Fibroblast of skin of right biceps (primary cell): Measurements from ENCODE around the gene TANGO2.

Experiments used
- DNase-seq: peaks from one replicate; pipeline ENCODE4 v3.0.0-alpha.2; 2013

TANGO2 gene, protein sequence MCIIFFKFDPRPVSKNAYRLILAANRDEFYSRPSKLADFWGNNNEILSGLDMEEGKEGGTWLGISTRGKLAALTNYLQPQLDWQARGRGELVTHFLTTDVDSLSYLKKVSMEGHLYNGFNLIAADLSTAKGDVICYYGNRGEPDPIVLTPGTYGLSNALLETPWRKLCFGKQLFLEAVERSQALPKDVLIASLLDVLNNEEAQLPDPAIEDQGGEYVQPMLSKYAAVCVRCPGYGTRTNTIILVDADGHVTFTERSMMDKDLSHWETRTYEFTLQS

DNA sequence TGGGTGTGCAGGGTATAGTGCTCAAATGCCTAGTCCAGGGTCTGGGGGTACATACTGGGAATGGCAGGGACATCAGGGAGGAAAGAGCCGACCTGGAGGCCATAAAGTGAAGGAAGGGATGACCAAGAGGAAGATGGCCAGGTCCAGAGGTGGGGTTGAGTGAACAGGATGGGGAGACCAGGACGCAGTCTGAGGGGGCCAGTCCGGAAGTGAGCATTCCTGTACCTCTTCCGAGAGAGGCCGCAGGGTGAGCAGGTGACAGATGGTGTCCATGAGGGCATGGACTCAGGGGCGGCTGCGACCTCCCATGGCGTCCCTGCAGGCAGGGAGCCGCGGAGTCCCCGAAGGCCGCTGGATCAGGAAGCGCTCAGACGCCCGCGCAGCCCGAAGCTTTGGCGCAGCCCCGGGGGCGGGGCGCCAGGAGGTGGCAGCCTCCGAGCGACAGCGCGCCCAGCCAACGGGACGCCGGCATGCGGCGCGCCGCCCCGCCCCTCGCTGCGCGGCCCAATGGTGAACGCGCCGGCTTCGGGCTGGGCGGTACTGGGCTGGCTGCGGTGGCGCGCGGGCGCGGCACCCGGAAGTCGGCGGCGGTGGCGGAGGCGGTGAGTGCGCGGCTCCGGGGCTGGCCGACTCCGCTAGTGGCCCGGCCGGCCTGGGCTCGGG is at the start of gene TANGO2:
Gene TANGO2 (plus strand): TSS at position 578 of the 663 bp plus-strand sequence. CDS start 15,689 bp downstream, outside the sequence.
- peak; percentile 90 for DNase-seq

DNA sequence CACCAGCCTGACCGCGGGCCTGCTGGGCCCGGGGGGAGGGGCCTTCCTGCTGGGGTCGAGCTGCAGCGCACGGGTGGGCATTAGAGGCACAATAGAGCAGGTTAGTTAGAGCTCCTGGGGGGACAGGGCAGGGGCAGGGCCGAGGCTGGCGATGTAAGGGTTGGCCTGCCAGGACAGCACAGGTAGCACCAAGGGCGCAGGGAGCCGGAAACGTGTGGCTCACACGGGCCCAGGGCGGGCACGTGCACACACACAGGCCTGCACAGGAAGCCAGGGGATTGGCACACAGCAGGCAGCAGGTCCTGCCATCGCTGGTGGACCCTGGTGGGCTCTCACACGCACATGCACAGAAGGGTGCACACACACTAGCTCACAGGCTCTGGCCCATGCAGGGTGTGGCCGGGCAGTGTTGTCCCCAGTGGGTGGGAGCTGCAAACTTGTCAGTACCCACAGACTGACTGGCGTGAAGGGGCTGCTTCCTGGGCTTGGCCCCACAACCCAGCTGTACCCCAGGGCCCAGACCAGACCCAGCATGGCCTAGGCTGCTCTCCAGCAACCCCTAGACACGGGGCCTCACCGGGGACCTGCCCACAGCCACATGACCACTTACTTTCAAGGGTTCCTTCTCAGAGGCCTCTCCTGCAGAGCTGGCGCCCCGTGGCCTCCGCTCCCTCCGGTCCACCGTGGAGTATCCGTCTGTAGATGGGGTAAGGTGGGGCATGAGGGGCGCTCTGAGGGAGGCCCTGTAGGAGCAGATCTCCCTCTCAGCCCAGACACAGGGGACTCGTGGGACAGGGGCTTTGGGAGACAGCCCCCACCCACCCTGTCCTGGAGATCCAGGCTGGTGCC is 49.4 kb upstream of the TANGO2 start:
- DNase-seq, result no peak

DNA sequence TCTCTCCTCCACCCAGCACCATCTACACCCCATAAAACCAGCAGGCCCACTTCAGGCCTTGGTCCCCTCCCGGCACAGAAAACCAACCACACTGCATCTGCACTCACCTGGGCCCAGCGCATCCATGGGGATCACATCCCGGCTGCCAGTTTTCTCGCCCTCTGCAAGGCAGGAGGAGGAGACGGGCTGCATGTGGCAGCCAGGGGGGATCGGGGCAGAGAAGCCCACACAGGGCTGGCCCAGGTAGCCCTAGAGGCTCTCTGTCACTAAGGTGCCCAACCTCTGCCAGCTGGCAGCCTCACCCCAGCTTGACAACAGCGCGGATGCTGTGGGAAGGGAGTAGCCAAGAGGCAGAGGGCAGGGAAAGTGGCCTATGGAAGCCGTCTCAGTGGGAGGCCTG is 48.7 kb upstream of the TANGO2 start:
- no peak for DNase-seq

DNA sequence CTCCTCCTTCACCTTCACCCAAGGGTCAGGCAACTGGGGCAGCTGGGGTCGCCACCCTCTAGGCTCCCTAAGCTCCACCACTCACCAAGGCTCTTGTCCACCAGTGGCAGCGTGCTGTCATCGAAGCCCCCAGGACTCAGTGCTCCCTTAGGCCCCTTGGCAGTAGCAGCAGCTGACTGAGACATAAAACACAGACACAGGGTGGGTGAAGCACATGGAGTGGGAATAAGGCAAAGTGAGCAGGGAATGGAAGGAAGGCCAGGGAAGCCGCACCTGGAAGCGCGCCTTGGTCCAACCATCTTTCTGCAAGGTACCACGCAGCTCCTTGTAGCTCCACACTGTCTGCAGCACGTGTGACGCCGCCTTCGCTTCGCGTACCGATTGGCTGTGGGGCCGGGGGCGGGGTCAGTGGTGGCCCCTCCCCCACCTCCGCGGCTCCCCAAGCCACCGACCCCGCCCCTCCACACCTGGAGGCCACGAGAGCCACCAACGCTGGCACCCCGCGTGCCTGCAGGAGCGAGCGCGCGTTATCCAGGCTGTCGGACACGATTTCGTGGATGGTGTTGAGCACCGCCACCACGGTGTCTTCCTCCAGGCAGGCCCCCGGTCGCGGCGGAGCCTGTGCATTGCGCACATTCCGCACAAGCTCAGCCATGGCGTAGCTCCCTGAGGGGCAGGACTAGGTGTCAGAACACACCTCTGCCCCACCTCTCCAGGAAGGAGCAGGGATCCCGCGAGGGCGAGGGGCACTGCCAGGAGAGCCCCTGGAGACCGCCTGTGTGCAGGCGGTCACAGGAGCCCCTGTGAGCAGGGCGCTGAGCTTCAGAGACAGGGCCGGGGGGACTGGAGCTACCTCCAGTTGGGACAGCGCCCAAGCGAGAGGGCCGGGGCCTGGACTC is 48.0 kb upstream of the TANGO2 start:
- no peak for DNase-seq

DNA sequence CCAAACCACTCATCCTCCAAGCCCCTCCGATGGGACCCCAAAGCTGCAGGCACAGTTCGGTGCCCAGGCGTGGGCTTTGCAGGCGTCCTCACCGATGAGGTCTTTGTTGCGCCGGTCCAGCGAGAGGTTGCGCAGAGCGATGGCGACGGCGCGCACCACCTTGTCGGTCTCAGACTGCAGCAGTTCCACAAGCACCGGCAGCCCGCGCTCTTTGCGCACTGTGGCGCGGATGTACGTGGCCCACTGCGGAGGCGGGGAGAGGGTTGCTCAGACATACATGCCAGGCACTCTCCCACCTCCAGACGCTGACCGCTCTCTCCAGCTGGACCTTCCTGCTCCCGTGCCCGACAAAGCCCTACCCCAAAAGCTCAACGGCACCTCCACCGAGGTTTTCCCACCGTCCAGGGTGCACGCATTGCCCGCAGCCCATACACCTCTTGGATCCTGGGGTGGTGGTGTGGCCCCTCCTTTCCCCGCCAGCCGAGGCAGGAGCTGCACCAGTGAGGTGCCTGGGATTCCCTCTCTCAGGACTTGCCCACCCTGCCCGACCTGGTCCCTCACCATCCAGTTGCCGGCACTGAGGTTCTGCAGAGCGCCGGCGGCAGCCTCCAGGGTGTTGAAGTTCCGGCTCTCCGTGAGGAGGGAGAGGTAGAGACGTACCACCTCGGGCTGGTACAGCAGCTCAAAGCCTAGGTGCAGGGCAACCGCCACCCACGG is 47.2 kb upstream of the TANGO2 start:
- DNase-seq, result no peak

DNA sequence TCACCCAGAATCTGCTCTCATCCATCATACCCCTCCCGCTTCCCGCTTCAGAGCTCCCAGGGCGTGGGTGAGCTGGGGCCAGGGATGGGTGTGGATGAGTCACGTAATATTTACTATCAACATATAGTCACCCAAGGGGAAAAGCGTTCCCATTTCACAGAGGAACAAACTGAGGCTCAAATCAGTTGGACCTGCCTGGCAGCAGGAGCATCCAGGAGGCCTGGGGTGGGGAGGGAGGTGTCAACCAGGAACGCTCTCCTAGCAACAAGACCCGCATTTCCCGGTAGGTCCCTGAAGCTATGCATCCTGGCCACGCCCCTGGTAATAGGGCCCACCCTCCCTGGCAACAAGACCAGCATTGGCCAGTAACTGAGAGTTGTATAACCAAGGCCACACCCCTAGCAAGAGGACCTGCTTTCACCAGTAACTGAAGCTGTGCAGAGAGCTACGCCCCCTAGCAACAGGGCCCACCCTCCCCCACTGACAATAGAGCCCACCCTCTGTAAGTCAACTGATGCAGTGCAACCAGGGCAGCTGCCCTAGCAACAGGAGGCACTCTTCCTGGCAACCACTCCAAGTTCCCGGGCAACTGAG is 46.5 kb upstream of the TANGO2 start:
- peak; percentile 57 for DNase-seq

DNA sequence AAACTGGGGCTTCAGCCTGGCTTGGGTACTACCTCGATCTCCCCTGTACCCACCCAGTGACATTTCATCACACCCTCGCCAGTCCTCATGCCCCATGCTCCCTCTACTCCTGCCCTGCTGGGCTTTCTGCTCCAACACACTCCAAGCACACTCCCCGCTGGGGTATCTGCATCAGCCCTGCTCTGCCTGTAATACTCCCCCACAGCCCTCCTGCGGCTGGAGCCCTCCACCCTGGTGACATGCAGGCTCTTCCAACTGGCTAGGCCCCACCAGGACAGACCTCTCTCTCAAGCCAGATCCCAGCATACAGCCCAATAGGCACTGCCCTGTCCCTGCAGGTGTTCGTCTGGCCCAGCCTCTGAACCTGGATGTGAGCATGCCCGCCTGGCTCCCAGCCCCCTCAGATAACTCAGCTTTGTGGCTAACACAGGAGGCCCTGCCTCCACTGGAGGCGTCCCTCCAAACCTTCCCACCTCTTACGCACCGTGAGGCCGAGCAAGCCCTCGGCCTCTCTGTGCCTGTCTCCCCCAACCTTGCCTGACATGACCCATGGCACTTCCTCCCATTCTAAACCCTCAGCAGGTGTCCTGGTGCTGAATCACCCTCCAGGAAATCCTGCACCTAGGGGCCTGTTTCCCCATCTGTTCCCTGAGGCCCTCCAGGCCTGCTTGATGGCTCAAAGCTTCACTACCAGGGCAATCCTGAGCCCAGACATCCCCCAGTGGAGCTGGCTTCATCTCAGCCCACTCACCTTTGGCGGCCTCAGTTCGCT is 45.8 kb upstream of the TANGO2 start:
- no peak for DNase-seq

DNA sequence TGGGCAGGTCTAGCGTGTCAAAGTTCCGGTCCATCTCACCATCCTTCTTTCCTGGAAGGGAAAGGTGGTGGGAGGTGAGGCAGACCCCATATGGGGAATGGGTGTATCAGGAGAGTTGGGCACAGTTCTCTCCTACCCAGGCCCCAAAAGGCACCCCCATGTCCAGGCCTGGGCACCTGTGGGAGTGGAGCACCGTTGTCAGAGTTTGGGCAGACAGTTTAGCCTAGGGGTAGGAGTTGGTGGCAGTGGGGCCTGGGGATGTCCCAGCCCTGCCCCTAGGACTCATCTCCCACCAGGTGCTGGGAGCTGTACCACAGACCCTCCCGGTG is 45.2 kb upstream of the TANGO2 start:
- no peak for DNase-seq

DNA sequence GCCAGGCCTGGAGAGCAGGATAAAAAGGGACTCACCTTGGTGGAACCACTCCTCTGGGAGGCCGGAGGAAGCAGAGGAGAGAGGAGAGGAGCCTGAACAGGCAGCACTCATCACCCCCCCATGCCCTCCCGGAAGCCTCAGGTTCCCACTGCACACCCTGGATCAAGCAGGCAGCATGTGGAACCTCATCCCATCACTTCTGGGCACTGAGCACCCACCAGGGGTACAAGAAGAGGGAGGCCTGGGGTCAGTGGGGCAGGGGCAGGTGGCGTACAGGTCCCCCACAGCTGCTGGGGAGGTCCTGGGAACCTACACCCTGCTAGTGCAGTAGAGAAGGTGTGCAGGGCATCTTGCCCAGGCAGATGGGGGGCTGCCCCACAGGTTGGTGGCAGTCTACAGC is 44.2 kb upstream of the TANGO2 start:
- no peak for DNase-seq

DNA sequence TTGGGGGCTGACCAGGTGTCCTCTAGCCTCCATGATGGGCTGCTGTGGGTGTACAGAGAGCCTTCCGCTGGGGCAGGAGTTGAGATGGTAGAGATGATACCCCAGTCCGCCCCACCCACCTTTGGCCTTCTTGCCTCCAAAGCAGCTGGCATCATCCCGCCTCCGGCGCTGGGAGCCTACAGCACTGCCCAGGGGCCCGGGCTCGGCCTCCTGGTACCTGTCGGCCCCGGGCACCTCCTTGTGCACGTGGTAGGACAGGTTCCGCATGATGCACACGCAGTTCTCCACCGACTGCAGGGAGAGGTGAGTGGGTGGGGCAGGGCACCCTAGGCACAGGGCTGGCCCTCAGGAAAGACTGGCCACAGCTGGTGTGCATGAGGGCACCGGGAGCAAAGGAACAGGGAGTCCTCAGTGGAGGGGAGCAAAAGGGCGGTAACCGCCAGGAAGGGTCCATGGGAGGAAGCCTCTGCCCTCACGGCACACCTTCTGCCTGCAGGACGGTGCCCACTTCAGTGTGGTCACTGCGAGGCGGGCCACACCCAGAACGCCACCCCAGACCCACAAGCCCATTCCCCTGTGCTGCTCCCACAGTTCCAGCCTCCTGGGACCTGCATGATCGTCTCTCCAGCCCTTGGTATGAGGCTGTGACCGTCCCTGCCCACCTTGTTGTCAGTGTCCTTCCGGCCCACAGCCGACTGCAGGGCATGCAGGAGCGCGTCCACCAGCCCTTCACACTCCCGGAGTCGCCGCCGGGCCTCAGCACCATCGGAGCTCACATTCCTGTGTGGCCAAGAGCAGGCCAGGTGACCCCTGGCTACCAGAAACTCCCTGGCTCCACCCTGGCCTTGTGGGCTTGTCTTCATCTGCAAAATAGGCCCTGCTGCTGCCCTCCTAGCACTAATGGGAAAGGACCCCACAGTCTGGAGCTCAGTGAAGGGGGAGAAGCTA is 43.3 kb upstream of the TANGO2 start:
- no peak for DNase-seq

DNA sequence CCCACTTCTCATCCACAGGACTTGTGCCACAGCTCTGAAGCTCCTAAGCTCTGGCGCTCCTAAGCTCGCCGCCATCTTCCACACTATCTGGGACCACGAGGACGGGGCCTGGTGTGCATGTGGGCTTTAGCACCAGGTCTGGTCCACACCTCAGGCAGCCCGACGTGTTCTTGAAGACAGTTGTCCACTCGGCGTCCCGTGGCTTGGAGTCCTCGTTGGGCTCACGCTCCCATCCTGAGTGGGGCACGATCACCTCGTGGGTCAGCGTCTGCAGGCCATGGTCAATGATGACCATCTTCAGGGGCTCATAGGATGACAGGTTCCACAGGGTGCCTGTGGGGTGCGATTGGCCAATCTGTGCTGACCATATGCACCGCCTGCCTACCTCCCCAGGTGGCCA is 42.2 kb upstream of the TANGO2 start:
- no peak for DNase-seq

DNA sequence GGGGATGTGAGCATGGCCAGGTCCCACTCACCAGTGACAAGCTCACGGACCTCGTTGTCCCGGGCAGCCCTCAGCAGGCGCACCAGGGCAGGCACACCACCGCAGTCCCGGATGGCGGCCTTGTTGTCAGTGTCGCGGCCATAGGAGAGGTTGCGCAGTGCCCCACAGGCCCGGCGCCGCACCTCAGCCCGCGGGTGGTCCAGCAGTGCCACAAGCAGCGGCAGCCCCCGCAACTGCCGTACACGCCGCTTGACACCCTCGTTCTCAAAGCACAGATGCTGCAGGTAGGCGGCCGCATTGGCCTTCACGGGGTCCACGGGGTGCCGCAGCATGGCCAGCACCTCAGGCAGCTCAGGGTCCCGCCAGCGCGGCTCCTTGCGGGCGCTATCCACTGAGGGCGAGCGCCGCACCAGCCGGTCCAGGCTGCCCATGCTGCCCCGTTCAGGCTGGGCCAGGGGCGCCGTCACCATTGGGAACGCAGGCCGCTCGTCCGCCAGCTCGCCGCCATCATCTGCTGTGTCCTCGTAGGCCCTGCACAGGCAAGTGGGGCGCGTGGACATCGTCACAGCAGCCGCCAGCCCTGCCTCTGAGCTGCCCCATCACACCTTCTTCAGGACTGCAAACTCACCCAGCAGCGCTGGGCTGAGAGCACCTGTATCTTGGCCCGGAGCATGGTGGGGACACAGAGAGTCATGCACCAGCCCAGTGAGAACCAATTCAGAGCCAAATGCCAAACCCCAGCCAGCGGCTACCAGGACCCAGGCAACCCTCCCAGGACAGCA is 41.0 kb upstream of the TANGO2 start:
- DNase-seq, result no peak

DNA sequence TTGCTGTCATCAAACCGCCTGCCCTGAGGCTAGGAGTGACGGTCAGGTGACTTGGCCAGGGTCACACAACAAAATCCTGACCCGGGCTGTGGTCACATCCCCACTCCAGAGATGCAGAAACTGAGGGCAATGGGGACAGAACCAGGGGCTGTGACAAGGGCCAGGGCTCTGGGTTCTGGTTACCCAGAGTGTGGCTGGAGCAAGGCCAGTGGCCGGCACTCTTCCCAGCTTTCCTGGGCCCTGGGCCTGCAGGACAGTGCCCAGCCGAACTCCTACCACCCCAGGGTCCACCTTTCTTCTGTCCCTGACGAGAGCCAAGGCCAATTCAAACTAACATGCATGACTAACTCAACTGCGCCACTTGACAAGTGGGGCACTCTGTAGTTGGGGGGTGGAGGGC is 40.1 kb upstream of the TANGO2 start:
- DNase-seq, result no peak

DNA sequence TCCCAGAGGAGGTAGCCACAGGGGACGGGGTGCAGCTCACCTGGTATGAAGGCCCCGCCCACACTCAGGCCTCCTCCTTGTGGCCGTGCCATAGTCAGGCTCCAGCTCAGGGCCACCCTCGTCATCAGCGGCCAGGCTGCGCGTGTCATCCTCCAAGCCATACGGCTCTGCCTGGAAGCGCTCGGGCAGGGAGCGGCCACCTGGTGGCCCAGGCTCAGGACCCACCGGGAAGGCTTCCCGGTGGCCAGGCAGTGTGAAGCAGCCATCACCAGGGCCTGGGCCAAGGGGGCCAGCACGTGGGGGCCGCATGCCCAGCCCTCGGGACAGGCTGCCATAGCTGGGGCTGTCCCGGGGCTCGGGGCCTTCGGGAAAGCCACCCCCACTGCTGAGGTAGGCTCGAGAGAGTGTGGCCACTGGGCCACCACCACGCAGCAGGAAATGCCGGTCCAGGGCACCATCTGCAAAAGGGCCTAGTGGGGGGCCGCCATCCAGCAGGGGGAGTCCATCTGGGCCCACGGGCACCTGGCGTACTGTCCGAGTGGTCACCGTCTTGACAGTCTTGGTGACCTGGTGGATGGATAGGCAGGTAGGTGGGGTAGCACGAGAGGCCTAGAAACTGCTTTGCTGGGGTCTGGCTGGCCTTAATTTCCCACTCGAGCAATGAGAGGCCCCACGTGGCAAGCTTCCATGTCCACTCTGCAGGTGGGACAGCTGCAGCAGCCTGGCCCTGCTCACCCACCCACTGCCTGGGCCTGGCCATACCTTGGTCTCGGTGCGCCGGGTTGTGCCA is 39.5 kb upstream of the TANGO2 start:
- DNase-seq, result no peak

DNA sequence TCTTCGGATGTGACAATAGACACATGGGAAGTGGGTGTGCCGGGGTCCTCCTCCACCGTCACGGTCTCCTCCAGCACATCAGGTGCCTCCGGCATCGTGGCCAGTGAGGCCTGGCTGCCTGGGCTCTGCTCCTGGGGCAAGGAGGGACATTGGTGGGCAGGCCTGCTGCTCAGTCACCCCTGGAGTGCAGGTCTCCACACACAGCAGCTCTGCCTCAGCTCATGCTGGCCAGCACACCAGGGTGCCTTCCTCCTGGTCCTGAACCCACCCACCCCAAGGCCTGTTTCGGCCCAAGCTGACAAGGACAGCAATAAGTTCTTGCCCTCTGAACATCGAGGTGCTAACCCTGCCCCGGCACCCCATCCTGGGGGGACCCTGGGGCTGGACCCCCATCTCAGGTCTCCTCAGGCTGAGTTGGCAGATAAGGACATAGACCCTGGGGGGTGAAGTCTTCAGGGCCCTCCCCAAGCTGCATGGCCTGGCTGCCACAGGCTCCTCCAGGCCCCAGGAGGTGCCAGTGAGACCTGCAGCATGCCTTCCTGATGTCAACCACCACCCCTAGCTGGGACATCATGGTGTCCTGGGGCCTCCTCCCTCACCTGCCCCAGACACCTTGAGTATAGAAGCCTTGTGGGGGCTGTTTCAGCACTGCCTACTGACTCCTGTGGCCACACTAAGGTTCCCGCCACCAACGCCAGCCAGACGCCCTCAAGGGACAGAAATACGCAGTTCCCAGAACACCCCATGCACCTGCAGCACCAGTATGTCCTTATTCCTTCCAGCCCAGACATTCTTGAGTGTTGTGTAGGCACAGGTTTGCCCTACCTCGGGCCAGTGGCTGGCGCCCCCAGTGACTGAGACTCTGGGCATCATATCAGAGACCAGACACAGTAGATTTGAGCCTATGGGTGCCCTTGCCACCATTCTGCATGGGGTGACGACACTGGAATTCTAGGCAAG is 38.7 kb upstream of the TANGO2 start:
- DNase-seq, result no peak

DNA sequence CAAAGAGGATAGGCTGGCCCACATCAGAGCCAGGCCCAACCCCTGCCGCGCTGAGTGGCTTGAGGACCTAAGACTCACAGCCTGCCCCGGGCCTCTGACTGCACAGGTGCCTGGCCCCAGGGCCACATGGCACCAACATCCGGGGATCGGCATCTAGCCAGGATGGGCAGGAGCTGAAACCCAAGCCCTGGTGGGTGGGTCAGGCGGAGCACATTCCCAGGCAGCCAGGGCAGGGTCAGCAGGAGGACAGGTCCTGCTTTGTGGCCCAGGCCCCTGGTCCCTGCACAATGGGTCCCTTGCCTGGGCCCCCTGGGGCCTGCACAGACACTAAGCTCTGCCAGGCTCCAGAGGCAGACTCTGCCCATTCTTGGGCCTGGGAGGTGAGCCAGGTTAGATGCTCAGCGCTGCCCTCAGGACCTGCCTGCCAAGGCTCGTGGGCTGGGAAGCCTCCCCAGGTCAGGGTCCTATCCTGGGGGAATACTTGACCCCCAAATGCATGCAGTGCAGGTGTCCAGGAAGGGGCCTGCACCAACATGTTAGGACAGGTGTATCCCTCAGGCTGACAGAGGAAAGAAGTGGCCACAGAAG is 37.8 kb upstream of the TANGO2 start:
- DNase-seq, result no peak

DNA sequence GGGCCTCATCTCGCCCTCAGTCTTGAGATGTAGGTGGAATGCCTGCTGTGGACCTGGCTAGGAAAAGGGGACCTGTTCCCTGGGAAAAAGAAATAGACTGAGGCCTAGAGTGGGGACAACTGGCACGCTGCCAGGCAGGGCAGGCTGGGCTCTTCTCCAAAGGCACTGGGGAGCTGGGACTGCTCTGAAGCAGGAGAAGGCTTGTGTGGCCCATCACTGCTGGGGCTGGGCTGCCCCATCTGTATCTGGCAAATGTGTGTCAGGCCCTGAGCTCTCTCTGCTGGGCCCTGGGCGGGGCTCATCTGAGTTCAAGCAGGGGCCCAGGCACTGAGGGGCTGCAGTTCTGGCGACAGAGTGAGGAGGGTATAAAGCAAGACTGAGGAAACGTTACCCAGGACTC is 37.2 kb upstream of the TANGO2 start:
- no peak for DNase-seq
